AG09309 (cell line): ENCODE data around the gene TRABD2B.

ENCODE experiments used
- DNase-seq: peaks from one replicate; pipeline ENCODE4 v3.0.0-alpha.2; 2010; ENCODE audit warnings: low read depth
- H3K4me3 ChIP-seq: 2 replicates; pipeline ENCODE4 v1.5.1; 2011; ENCODE audit warnings: mild to moderate bottlenecking, low read depth, low read length, moderate library complexity; ENCODE audit not compliant: control insufficient read depth
- TF ChIP-seq, protein P1 (sequence below): IDR thresholded peaks from 2 replicates; pipeline ENCODE4 v1.5.1; 2011; ENCODE audit warnings: mild to moderate bottlenecking, low read depth, low read length, inconsistent platforms; ENCODE audit not compliant: insufficient read depth, control insufficient read depth; ENCODE audit errors: missing control alignments

Gene TRABD2B

DNA sequence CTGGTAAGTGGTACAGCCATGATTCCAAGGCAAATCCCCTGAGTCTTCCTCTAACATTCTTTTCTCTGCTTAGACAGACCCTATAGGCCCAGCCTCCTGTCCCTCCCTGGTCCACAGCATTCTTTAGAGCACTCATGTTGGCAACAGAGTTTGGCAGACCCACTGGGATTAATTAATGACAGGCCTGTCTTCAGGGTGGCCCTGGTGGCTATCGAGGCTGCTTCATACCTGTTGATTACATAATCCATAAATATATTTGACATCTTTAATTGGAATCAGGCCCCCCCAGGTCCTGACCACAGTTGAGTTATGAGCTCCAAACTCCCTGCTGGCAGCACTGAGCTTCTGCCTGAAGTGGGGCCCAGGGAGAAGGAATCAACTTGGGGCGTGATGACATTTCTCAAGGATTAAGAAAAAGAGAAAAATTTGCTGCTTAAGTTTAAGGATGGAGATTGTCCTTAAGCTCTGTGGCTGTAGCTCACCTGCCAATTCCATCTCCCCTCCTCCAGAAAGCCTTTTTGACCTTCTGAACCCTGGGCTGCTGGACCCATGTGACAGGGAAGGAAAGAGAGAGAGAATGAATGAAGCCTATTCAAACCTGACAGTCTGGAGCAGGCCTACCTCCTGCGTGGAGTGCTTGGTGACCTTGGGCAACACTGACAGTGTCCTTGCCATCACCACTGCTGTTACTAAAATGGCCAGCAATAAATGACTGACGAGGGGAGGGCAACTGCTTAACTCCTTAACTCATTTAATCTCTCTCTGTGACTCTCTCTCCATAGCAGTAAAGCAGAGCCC, 156.6 kb downstream of the TRABD2B start:
- no peak overlapping the region for H3K4me3 ChIP-seq
- DNase-seq, result no peak
- TF ChIP-seq, protein P1, sequence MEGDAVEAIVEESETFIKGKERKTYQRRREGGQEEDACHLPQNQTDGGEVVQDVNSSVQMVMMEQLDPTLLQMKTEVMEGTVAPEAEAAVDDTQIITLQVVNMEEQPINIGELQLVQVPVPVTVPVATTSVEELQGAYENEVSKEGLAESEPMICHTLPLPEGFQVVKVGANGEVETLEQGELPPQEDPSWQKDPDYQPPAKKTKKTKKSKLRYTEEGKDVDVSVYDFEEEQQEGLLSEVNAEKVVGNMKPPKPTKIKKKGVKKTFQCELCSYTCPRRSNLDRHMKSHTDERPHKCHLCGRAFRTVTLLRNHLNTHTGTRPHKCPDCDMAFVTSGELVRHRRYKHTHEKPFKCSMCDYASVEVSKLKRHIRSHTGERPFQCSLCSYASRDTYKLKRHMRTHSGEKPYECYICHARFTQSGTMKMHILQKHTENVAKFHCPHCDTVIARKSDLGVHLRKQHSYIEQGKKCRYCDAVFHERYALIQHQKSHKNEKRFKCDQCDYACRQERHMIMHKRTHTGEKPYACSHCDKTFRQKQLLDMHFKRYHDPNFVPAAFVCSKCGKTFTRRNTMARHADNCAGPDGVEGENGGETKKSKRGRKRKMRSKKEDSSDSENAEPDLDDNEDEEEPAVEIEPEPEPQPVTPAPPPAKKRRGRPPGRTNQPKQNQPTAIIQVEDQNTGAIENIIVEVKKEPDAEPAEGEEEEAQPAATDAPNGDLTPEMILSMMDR, result no peak

DNA sequence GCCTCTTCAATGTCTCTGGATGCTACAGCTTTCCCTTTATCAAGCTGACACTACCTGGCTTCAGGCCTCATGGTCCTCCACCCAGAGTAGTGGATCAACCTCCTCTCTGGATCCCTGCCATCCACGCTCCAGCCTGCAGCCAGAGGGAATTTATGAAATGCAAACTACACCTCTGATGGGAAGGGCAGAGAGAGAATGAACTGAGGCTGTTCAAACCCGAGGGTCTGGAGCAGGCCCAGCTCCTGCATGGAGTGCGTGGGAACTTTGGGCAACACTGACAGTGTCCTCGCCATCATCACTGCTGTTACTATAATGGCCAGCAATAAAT, 157.8 kb downstream of the TRABD2B start:
- DNase-seq, result no peak
- TF ChIP-seq, protein P1, result no peak
- no peak overlapping the region for H3K4me3 ChIP-seq

DNA sequence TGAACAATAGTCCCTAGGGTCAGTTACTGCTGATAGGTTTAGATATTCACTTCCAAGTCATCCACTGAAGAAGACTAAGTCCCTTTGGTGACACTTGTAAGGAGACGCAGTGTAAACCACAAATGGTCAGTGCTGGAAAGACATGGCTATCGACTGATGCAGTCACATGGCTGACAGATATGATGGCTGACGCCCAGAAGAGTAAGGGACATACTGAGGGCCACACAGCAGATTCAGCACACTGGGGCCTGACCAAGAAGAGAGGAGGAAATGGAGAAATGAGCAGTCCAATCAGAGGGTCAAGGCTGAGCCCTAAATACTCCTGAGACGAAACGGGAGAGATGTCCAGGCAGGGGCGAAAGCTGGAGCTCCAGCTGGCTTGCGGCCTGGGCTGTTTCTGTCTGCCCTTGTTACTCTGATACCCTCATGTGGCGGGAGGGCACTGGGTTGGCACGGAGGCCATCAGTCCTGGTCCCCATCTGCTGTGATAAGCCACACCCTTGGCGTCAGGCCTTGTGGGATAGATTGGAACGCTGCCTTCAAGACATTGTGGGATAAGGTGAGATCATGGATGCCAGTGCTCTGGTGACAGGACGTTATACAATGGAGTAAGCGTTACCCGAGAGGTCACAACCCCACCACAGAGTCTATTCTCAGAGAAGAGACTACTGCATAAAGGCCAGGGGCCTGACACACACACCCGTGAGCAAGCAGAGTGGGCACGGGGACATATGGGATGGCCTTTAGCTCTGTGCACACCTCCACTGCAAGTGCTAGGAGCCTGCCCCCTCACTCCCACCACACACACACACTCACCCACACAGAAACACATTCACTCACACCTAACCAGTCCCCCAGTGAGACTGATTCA, 158.4 kb downstream of the TRABD2B start:
- no peak for DNase-seq
- H3K4me3 ChIP-seq, result no peak overlapping the region
- TF ChIP-seq, protein P1, result no peak

DNA sequence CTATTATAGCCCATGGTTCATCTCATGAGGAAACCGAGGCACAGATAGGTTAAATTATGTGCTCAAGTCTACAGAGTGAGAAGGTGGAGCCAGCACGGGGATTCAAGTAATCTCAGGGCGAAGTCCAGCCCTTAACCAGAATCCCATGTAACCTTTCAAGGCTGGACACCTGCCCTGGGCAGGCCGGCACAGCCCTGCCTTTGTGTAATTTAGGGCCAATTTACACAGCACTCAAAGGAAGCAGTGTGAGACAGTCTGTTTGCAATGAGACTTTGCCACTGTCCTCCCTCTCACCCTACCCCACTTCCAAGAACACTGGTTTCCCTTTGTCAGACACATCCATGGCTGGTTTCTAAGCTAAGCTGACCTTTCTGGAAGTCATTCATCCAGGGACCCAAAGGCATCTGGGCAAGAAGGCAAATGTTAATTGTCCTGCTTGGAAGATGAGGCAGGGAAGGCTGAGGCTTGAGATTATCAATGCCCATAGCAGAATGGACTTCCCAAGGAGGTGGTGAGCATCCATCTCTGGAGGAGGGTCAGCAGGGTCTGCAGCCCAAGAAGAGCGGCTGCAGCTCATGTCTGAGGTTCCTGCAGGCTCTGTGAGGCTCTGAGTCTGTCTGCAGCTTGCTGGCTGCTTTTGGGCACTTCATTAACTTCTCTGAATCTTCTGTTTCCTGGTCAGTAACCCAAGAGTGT, 159.2 kb downstream of the TRABD2B start:
- H3K4me3 ChIP-seq, result no peak overlapping the region
- TF ChIP-seq, protein P1, result no peak
- no peak for DNase-seq

DNA sequence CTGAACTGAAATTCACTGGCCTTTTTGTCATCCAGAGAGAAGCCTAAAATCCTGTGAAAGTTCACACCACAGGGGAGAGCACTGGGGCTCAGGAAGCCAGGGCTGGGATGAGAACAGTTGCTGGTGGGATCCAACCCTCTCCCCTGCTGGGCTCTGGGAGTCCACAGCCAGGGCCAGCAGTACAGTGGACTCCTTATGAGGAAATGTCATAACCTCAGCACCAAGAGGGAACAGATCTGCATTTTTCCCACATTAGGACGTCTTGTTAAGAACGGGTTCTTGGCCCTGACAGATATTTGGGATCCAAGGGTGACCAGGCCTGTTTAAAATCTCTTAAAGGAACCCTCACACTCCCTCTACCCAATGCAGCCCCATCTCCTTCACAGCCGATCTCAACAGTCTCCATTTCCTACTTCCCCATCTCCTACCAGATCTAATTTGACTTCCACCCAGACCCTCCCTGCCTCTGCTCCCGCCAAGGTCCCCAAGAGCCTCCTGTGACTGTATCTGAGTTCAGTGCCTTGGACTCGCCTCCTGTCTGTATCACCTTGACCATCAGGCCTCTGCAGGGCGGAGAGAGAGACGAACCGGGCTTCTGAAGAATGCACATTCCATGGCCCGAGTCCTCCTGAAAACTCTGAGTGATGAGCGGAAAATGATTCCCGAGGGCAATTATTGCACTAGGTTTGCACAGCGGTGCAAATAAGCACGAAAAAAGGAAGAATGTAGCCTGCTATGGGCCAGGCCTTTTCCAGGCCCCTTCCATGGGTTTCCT, 159.9 kb downstream of the TRABD2B start:
- no peak overlapping the region for H3K4me3 ChIP-seq
- no peak for DNase-seq
- TF ChIP-seq, protein P1, result no peak

DNA sequence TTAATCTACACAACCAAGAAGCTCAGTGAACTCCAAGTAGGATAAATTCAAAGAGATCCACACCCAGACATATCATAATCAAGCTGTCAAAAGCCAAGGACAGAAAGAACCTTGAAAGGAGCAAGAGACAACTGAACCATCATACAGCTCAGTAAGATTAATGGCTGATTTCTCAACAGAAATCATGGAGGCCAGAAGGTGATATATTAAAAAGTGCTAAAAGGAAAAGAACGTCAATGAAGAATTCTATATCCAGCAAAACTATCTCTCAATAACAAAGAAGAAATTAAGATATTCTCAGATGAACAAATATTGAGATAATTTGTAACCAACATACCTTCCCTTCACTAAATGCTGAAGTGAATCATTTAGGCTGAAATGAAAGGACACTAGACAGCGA, 161.8 kb downstream of the TRABD2B start:
- TF ChIP-seq, protein P1, result no peak
- no peak for DNase-seq
- no peak overlapping the region for H3K4me3 ChIP-seq
